Gastrocnemius medialis (tissue), 4 donors: ENCODE results near the gene FRY. TPM values are rescaled to one million over a fixed set of nuclear protein-coding genes. Genes with fewer than 3 reads are reported as not detected.
A peak's percentile ranks its signal among the peaks of the same experiment; 100 is the strongest.

Experiments used
- ATAC-seq, 2 donors: fragments of 150-250 bp; one replicate each; pipeline ENCODE4 v1.9.1; 2016
- DNase-seq, 2 donors: peaks; one replicate each; pipeline ENCODE4 v3.0.0-alpha.2; 2019
- H3K27ac ChIP-seq, 4 donors: fragments of 200-600 bp; sonication (generic); 1 replicate in 1 of 4; 2 replicates in 3 of 4; pipeline ENCODE4 v1.5.1; 2016 to 2018; ENCODE audit warnings: mild to moderate bottlenecking in 2 of 4, moderate library complexity in 1 of 4
- H3K27me3 ChIP-seq, 3 donors: fragments of 200-600 bp; sonication (generic) in 2 of 3; 1 replicate in 1 of 3; 2 replicates in 2 of 3; pipeline versions ENCODE4 v1.5.1 to v1.6.0; 2016 to 2019; ENCODE audit warnings: mild to moderate bottlenecking in 1 of 3, moderate library complexity in 1 of 3
- H3K36me3 ChIP-seq, 2 donors: fragments of 200-600 bp; sonication (generic) in 1 of 2; one replicate each; pipeline ENCODE4 v1.5.1; 2017 to 2018
- H3K4me1 ChIP-seq, 2 donors: fragments of 200-600 bp; sonication (generic) in 1 of 2; one replicate each; pipeline ENCODE4 v1.5.1; 2016 to 2017; ENCODE audit warnings: mild to moderate bottlenecking in 2 of 2
- H3K4me3 ChIP-seq, 4 donors: fragments of 200-600 bp; sonication (generic) in 3 of 4; 1 replicate in 1 of 4; 2 replicates in 3 of 4; pipeline ENCODE4 v1.5.1; 2016 to 2019; ENCODE audit warnings: mild to moderate bottlenecking in 2 of 4
- H3K9me3 ChIP-seq, 3 donors: fragments of 200-600 bp; sonication (generic) in 2 of 3; 1 replicate in 1 of 3; 2 replicates in 2 of 3; pipeline ENCODE4 v1.5.1; 2016 to 2019
- POLR2A ChIP-seq, 2 donors: fragments of 450-650 bp; IDR thresholded peaks; one replicate each; pipeline ENCODE4 v1.6.1; 2017; ENCODE audit warnings: antibody characterized with exemption in 2 of 2, mild to moderate bottlenecking in 2 of 2, moderate library complexity in 2 of 2
- in situ Hi-C, 4 donors: fragments of 200-750 bp; cut with MboI; loops; one replicate each; pipeline versions ENCODE4 v1.15.0 to v1.8.0; 2017; ENCODE audit warnings: low sequenced_read_pairs in 4 of 4
- intact Hi-C: fragments of 100-400 bp; cut with DNase I; formaldehyde crosslinking; loops from one replicate; pipeline ENCODE4 v1.15.1; 2023; ENCODE audit warnings: low total_unique reads
- total RNA-seq, 4 donors: library from RNA; depleted of rRNA; stranded (reverse); fragments of >200 nt; gene quantifications; one replicate each; pipeline versions ENCODE4 v1.1.0 to v1.2.3, GENCODE V29; 2016
- TF ChIP-seq, protein P1 (sequence below), 5 experiments: fragments of 450-650 bp in 3 of 5; fragments of 200-600 bp in 2 of 5; sonication (generic) in 2 of 5; IDR thresholded peaks in 4 of 5; conservative IDR thresholded peaks in 1 of 5; 1 replicate in 4 of 5; 2 replicates in 1 of 5; pipeline ENCODE4 v1.5.1; 2016 to 2019; ENCODE audit warnings: antibody characterized with exemption in 5 of 5, mild to moderate bottlenecking in 3 of 5, moderate library complexity in 3 of 5

Gene FRY
- total RNA-seq, 4 donors from 2014 or later: 10.1 to 48.3 (median 21.4) TPM

DNA sequence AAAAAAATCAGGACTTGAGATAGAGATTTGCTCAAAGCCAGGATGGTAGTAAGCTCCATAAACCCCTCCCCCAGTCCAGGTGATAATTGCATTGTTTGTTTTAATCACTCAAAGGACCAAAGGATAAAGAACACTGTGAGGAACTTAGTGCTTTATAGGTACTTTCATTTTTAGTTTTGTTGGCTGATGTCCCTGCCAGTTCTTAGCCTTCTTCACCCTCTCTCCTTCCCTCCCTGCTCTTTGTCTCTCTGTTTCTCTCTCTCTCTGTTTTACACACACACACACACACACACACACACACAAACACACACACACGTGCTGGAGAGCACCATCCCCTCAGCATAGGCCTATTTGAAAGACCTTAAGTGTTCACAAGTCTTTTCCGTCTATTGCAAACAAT, 5.2 kb downstream of the FRY start:
- Histone ChIP-seq H3K4me1 (no peaks in the 10 kb centered on the region), H3K36me3 (no peaks in the 10 kb centered on the region), H3K27me3 (no peaks in the 10 kb centered on the region), H3K9me3 (no peaks in the 10 kb centered on the region), H3K27ac (peak overlapping the region in 1 of 4 donors; percentile 4), H3K4me3 (peak overlapping the region in 1 of 4 donors; percentile 5)
- DNase-seq (no peak), ATAC-seq (no peak)
- in situ Hi-C loops: no loop called here
- intact Hi-C loops: loop anchor here (5.0 kb wide), 1 partner anchor 176 kb away; no protein-coding TSS in a partner anchor
- TF ChIP-seq, protein P1, sequence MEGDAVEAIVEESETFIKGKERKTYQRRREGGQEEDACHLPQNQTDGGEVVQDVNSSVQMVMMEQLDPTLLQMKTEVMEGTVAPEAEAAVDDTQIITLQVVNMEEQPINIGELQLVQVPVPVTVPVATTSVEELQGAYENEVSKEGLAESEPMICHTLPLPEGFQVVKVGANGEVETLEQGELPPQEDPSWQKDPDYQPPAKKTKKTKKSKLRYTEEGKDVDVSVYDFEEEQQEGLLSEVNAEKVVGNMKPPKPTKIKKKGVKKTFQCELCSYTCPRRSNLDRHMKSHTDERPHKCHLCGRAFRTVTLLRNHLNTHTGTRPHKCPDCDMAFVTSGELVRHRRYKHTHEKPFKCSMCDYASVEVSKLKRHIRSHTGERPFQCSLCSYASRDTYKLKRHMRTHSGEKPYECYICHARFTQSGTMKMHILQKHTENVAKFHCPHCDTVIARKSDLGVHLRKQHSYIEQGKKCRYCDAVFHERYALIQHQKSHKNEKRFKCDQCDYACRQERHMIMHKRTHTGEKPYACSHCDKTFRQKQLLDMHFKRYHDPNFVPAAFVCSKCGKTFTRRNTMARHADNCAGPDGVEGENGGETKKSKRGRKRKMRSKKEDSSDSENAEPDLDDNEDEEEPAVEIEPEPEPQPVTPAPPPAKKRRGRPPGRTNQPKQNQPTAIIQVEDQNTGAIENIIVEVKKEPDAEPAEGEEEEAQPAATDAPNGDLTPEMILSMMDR (IDR thresholded peaks at IDR 0.05 in 4 of 5, conservative IDR thresholded peaks at IDR 0.05 in 1 of 5): no peak
- no peak for TF ChIP-seq POLR2A (IDR thresholded peaks at IDR 0.05)

DNA sequence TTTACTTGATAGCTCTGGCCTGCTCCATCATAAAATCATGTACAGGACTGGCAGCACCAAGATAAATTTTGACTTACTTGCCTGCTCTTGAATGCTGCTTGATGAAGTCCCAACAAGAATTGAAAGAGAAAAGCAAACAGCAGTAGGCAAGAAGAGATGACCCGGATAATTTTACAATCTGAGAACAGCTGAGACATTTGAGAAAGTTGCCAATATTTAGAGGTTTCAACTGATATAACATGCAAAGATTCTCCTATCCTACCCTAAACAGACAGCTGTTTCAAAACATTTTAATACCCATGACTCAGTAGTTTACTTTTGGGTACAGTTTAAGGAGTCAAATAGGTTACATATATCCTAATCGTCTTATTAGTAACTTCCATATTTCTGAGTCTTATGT, 5.9 kb downstream of the FRY start:
- H3K27ac ChIP-seq: no peak overlapping the region
- in situ Hi-C loops: no loop called here
- DNase-seq (no peak), ATAC-seq (no peak)
- no peaks in the 10 kb centered on the region for H3K4me1 ChIP-seq
- intact Hi-C loops: loop anchor here (5.0 kb wide), 1 partner anchor 175 kb away; no protein-coding TSS in a partner anchor
- H3K4me3 ChIP-seq: no peak overlapping the region
- no peaks in the 10 kb centered on the region for H3K27me3 ChIP-seq
- no peaks in the 10 kb centered on the region for H3K36me3 ChIP-seq
- no peaks in the 10 kb centered on the region for H3K9me3 ChIP-seq
- TF ChIP-seq, protein P1 (IDR thresholded peaks at IDR 0.05 in 4 of 5, conservative IDR thresholded peaks at IDR 0.05 in 1 of 5): no peak
- TF ChIP-seq POLR2A (IDR thresholded peaks at IDR 0.05): no peak

DNA sequence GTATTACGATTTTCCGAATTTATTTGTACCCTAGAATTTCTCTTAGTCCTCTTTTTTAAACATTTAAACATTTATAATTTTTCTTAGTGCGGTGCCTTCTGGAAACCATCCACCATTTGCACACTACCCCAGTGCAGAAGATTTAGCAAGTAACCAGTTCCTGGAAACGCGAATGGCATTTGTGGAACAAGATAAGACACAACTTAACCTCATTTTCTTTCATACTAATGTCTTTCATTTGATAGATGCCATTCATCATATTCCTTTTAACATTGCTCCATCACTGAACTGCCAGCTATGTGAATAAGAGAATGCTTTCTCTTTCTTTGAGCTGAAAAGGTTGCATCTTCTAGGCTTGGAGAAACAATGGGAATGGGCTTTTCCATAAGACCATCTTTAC, 6.8 kb downstream of the FRY start:
- H3K27ac ChIP-seq: no peak overlapping the region
- intact Hi-C loops (loop anchor here (5.0 kb wide), 1 partner anchor 174 kb away; no protein-coding TSS in a partner anchor), in situ Hi-C loops (no loop called here)
- no peaks in the 10 kb centered on the region for H3K27me3 ChIP-seq
- H3K4me3 ChIP-seq: no peak overlapping the region
- no peak for TF ChIP-seq POLR2A (IDR thresholded peaks at IDR 0.05)
- TF ChIP-seq, protein P1 (IDR thresholded peaks at IDR 0.05 in 4 of 5, conservative IDR thresholded peaks at IDR 0.05 in 1 of 5): no peak
- H3K4me1 ChIP-seq: no peaks in the 10 kb centered on the region
- no peak for ATAC-seq
- no peaks in the 10 kb centered on the region for H3K36me3 ChIP-seq
- no peak for DNase-seq
- H3K9me3 ChIP-seq: no peaks in the 10 kb centered on the region

DNA sequence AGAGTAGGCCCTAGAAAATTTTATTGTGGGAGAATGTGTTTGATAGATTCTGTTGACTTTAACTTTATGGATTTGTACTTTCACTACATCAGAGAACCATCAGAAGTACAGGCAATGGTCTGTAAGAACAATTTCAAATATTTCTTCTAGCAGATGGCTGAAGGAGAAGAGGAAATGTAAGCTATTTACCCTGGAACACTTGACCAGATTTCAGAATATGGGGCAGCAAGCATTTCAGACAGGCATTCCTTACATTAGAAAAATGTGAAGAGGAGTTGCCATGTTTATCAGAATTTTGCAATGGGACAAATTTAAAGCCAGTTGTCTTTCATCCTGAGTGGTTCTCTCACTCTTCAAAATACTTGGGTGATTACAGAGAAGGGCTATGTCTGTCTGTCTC, 7.5 kb downstream of the FRY start:
- Histone ChIP-seq H3K4me1 (no peaks in the 10 kb centered on the region), H3K27ac (no peak overlapping the region), H3K4me3 (no peak overlapping the region), H3K27me3 (no peaks in the 10 kb centered on the region), H3K9me3 (no peaks in the 10 kb centered on the region), H3K36me3 (no peaks in the 10 kb centered on the region)
- TF ChIP-seq, protein P1 (IDR thresholded peaks at IDR 0.05 in 4 of 5, conservative IDR thresholded peaks at IDR 0.05 in 1 of 5): no peak
- no peak for TF ChIP-seq POLR2A (IDR thresholded peaks at IDR 0.05)
- DNase-seq (no peak), ATAC-seq (no peak)
- in situ Hi-C loops (no loop called here), intact Hi-C loops (loop anchor here (5.0 kb wide), 1 partner anchor 173 kb away; no protein-coding TSS in a partner anchor)

DNA sequence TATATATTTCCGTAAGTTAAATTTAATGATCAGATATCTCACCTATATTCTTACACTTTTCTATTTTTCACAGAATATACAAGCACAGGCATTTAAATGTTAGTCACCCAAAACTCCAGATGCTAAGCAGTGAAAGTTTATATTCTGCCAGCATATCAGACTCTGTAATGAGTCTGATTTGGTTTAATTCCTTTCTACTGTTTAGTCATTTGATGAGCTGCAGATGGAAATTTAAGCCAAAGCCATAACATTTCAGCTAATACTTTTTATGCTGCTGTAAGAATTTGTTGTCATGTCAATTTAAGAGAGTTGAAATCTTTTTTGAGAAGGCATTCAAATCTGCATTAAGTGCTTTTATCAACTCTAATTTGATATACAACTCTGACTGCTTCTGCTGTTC, 8.0 kb downstream of the FRY start:
- no peak overlapping the region for H3K27ac ChIP-seq
- ATAC-seq (no peak), DNase-seq (no peak)
- intact Hi-C loops: loop anchor here (5.0 kb wide), 1 partner anchor 173 kb away; no protein-coding TSS in a partner anchor
- no peak for TF ChIP-seq POLR2A (IDR thresholded peaks at IDR 0.05)
- TF ChIP-seq, protein P1 (IDR thresholded peaks at IDR 0.05 in 4 of 5, conservative IDR thresholded peaks at IDR 0.05 in 1 of 5): no peak
- no peaks in the 10 kb centered on the region for H3K4me1 ChIP-seq
- no peaks in the 10 kb centered on the region for H3K9me3 ChIP-seq
- in situ Hi-C loops: no loop called here
- H3K27me3 ChIP-seq: no peaks in the 10 kb centered on the region
- H3K4me3 ChIP-seq: no peak overlapping the region
- H3K36me3 ChIP-seq: no peaks in the 10 kb centered on the region
